NCI-H2029 treated with DMSO at 0.1 percent for 48 hours (cell line): ENCODE measurements around the gene HAUS2.

Source experiments
- DNase-seq: peaks from one replicate; lab custom pipeline; 2025; lab: John Stamatoyannopoulos, UW

HAUS2 gene

GRCh38 chr15:42608752-42609488 lies 60.3 kb downstream of the HAUS2 start:
- DNase-seq, result no peak

- no peak for DNase-seq
Measured at GRCh38 chr15:42611532-42611931, 62.9 kb downstream of the HAUS2 start.

- no peak for DNase-seq
Measured at GRCh38 chr15:42612367-42612912, 63.8 kb downstream of the HAUS2 start.

- no peak for DNase-seq
Measured at GRCh38 chr15:42616107-42616506, 67.5 kb downstream of the HAUS2 start.
